Dedifferentiated amniotic fluid mesenchymal stem cell (primary cell): ENCODE results near the gene MACROD2.
"Not testable (repeated sequence)": the region's sequence is repeated elsewhere in the genome, so short reads cannot be mapped to it uniquely, and the experiment has no call there.

Experiments
- DNase-seq: peaks from one replicate; pipeline ENCODE4 v3.0.0-alpha.2; 2016; ENCODE audit errors: extremely low spot score

Gene MACROD2

GRCh38 chr20:15099130-15099529 is 1103.8 kb downstream of the MACROD2 start:
- DNase-seq, result no peak

DNA sequence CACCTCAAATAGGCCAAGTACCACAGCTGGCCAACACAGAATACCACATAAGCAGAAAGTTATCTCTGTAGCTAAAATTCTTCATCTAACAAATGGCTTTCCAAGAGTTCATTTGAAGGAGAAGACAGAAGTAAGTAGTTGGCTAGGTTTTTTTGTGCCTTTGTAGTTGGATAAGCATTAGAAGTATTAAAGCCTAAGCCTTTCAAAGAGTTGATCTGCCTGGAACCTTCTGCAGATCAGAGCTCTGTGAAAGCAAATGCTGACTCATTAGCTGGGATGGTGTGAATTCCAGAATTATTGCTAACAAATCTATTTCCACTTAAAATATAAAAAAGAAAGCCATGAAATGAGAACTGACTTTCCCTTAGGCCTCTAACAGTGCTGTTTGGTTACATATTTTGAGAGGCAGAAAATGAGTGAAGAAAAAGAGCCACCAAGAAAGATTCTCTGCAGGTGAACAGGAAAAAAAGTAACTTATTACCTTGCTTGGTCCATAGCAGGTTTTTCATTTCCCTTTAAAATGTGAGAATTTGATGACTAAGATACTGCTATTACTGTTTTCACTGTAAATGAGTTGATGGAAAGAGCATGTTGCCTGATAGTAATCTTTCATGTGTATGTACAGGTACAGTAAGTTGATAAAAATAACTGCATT is 1105.3 kb downstream of the MACROD2 start:
- no peak for DNase-seq

DNA sequence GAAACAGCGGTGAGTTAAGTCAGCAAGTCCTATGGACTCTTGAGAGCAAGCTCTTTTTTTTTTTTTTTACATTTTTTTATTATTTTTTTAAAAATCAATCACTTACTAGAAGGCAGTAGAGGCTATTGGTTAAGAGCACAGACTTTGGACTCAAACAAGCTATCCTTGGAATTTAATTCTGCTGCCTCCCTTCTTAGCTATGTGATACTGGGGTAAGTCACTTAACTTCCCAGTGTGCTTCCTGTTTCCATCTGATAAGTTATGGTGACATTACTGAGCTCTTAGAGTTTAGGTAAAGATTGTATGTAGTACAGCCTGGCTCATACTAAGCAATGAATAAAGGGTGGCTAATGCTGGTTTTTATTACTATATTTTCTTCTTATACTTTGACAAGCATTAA is 1112.6 kb downstream of the MACROD2 start:
- DNase-seq, result no peak

- no peak for DNase-seq
Observed at GRCh38 chr20:15109494-15109893, 1114.2 kb downstream of the MACROD2 start.

DNA sequence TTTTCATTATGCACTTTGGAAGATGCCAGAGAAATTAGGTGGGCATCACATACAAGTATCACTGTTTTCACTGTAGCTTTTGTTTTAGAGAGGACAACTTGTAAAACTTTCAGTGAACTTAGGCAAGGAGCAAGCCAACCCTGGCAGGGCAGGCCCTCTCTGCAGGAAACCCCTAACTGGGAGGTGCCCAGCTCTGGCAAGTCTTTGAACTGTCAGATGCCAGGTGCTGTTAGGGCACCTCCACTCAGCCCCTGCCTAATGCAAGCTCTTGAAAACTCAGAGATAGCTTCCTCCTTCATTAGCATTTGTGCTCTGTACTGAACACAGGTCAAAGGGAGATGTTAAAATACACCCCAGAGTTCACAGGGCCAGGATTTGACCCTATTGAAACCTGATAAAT is 1116.3 kb downstream of the MACROD2 start:
- DNase-seq, result no peak

DNA sequence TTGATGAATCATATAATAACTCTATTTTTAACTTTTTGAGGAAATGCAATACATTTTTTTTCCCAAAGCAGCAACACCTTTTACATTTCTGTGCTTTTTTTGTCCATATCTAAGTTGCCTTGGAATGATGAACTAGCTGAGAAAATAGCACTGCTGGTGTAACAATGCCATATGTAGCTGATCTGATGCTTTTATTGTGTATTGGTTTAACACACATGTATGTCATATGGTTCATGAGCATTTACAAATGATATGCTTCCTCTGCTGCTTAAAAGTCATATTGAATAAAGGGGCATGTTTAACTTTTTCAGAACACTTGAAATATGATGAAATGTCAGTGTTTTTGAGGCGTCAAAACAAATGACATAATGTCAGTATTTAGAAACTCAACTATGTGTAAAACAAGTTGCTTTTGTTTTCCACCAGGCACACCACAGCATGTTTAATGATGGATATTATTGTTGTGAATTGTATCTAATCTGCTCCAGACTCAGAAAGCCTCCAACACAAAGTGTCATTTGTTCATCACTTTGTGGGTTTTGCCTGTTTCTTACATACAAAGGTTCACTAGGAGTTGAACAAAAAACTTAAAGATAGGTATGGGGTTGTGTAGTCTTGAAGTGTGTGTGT is 1117.9 kb downstream of the MACROD2 start:
- DNase-seq, result no peak

DNA sequence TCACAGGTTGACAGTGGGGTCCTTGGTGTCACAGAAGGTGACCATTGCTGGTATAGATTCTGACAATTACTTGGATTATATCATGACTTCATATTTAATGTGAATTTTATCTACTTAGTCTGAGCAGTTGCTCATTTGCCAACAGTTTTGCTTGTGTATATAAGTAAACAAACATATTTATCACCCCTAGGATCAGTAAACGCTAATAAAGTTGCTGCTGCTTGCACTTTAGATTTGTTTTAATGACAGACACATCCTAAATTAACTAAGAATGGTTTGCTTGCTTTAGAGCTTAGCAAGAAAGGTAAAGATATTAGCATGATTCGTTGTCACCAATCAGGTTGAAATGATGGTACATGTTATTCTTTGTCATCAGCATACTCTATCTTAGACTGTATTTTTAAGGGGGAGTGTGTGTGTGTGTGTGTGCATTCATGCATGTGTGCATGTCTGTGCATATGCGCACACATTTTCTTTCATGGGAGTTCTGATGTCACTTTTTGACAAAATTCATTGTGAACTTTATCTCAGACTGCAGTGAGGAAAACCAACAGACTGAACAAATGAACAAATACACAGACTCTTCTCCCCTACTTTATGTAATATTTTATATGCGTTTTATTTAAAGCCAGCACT is 1124.7 kb downstream of the MACROD2 start:
- DNase-seq, result no peak

DNA sequence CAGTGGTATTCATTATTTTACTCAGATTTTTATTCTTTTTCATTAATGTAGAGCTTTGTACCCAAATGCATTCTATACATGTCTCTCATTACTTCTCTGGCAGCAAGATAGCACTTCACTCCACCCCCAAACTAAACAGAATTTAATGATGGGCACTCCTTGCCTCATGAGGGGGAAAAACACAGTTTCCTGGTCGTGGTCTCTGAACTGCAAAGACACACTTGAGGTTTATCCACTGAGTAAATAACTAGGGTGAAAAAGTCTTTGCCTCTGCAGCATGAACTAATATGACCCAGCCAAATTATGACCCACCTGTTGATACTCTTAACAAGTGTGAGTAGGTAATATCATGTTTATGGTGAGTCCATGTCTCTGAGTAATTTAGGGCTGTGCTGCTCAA is 1127.3 kb downstream of the MACROD2 start:
- DNase-seq, result no peak

DNA sequence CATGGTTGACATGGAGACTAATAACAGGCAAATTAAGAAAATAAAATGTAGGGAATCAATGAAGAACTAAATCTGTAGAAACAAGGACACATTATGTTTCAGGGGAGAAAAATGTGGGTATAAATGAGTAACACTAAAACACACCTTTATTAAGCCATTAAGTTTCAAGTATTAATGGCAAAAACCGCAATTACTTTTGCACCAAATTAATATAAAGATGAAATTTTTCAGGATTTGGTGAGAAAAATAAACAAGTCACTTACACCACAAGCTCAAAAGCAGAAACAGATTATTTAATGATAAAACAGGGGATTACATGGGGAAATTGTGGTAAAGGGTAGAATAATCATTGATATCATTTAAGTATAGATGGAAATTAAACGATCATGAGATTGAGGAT is 1135.9 kb downstream of the MACROD2 start:
- no peak for DNase-seq

- DNase-seq, result no peak
Observed at GRCh38 chr20:15138548-15139126, 1143.3 kb downstream of the MACROD2 start.

- DNase-seq, result no peak
Observed at GRCh38 chr20:15139522-15139921, 1144.2 kb downstream of the MACROD2 start.

DNA sequence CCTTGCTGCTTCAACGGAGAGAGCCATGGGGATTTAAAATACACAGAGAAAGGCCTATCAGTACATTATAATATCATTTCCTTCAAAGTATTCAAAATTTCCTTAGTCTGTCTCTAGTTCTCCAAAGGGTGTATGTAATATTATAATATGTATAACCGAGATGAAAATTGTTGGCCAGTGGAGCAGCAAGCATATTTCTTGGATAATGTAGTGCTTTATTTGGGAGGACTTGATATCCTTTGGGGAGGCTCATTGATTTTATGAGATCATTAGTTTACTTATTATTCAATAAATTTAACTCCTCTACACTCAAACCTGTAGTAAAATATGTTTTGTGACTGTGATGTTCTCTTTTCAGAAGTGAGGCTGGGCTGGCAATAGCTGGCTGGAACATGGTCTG is 1145.0 kb downstream of the MACROD2 start:
- no peak for DNase-seq

DNA sequence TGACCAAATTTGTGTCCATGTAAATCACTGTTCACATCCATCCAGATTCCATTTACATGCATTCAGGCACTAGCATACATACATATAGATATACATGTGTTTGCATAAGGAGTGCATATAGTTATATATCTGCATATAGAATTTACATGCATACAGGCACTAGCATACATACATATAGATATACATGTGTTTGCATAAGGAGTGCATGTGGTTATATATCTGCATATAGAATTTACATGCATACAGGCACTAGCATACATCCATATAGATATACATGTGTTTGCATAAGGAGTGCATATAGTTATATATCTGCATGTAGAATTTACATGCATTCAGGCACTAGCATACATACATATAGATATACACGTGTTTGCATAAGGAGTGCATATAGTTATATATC is 1145.6 kb downstream of the MACROD2 start:
- DNase-seq, result not testable (repeated sequence)

DNA sequence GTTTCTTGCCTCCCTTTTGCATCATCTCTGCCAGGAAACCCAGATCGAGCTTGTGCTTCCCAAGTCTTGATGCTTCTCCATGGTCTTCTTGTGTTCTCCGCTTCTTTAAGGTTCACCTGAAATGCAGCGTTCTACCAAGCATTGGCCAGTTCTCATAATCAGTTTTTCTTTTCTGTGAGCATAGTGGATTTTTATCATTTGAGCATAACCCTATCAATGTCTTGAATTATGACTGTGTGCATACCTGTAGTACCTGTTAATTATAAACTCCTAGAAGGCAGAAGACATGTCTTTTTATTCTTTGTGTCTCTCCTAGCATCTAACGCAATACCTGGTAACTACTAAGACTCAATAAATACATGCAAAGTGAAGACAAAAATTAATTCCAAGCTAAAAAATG is 1146.5 kb downstream of the MACROD2 start:
- DNase-seq, result no peak

DNA sequence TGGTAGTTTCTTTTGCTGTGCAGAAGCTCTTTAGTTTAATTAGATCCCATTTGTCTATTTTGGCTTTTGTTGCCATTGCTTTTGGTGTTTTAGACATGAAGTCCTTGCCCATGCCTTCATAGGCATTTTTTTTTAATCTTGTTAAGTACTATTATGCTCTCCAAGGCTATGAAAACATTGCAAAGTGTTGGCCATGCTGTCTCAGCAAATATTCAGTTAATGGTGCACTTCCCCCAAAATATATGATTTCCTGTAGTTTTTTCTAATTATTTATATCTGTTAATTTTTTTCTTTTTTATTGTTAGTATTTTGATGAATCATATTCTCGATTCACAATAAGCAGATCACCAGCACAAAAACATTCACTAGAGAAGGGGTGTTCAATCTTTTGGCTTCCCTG is 1148.2 kb downstream of the MACROD2 start:
- DNase-seq, result no peak

DNA sequence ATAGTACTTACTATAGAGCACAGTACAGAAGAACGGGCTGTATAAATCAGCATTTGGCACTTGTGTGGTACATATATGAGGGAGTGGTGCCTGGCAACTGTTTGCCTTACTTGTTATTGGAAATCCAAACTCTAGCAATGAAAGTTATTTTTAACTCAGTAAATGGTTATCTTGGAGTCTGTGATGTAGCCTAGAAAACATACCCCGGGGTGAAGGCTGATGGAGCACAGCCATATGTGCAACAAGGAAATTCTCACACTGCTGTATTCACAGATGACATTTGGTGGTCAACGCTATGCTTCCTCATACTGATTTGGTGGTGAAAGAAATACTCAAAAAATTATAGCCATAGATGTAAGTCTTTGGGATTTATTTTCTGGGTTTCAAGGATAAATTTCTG is 1149.6 kb downstream of the MACROD2 start:
- DNase-seq, result no peak

DNA sequence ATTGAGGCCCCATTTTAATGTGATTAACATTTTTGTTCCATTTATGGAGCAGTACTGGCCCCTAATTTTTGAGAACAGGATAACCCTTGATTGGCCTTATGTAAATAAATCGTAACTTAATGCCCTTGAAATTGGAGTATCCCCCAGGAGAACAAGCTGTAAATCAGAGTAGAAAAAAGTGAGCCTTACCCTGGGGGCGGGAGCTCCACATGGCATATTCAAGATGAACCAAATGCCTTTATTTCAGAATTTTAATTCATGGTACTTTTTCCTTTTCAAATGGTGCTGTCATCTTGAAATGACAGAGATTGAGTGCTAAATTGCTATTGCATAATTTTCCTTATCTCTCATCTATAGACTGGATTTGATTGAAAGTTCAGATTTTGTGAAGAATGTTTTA is 1151.6 kb downstream of the MACROD2 start:
- DNase-seq, result no peak

DNA sequence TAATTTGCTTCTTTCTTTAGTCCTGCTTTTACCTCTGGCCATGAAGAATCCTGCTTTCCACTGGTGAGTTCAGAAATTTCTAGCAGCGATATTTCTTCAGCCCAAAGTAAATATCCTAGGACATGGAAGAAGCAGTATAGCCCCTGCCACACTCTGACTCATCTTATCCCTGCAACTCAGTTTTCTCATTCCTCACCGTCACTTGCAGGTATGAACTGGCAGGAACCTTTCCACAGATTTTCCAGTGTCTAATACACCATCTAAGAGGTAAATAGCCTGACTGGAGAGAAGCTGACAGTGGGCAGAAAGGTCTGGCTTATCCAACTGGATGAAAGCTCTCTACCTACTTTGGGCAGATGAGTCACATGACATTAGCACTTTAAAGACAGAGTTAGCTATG is 1158.8 kb downstream of the MACROD2 start:
- DNase-seq, result no peak

GRCh38 chr20:15155848-15156401 is 1160.6 kb downstream of the MACROD2 start:
- DNase-seq, result no peak

DNA sequence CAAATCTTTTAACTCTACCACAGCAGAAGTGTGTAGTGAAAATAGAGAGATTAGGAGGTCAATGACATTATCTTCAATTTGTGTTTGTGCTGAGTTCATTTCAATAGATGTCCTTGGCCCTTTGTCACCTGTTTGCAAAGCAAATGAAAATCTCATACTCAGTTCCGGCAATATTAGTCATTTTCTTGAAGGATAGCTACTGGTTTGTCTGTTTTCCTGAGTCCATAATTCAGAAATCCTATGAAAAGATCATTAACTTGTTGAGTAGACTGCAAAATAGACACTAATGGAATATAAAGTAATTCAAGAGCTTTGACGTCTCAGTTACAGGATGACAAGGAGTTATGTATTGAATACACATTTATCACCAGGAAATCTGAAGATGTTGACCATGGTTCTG is 1163.2 kb downstream of the MACROD2 start:
- no peak for DNase-seq

- no peak for DNase-seq
Observed at GRCh38 chr20:15162079-15162647, 1166.8 kb downstream of the MACROD2 start.

DNA sequence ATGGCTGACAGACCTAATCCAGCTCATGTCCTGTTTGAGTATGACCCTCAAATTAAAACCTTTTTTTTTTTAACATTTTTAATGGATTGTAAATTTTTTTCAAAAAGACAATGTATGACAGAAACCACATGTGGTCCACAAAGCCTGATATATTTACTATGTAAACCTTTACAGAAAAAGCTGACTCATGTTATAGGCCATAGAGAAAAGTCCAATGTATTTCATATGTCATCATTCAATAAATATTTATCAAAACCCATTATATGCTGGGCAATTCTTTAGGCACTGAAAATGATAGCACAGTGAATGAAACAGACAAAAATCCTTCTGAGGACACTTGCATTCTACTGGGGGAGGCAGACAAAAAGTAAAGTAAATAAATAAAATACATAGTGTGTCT is 1168.3 kb downstream of the MACROD2 start:
- DNase-seq, result no peak
